NK-92 treated with Interleukin-12 subunit alpha and Interleukin-12 subunit beta, amount 100 ng/mL, for 24 hours (cell line): ENCODE results near the gene PIP5K1B.

Experiments
- DNase-seq: peaks from one replicate; lab custom pipeline; 2025; lab: John Stamatoyannopoulos, UW

The PIP5K1B gene

GRCh38 chr9:68859347-68859746, 154.3 kb downstream of the PIP5K1B start:
- DNase-seq, result no peak

- DNase-seq, result no peak
These were observed 155.4 kb downstream of the PIP5K1B start for GRCh38 chr9:68860419-68860818.

DNA sequence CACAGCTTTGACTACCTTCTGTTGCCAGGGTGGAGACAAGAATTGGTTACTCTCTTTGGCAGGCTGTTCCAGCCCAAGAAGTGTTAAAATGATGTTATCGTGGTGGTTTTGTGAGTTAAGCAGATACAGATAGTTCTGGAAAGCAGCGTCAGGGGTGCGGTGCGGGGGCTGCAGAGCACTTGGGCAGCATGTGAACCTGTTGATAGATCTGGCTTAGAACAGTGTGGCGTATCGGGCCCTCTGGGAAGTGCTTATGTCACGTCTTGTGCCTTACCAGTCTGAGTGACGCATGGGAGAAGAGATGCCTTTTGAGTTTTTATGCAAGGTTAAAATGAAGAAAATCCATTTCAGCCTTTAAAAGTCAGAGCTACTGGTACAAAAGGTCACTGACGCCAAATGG, 156.4 kb downstream of the PIP5K1B start:
- no peak for DNase-seq

DNA sequence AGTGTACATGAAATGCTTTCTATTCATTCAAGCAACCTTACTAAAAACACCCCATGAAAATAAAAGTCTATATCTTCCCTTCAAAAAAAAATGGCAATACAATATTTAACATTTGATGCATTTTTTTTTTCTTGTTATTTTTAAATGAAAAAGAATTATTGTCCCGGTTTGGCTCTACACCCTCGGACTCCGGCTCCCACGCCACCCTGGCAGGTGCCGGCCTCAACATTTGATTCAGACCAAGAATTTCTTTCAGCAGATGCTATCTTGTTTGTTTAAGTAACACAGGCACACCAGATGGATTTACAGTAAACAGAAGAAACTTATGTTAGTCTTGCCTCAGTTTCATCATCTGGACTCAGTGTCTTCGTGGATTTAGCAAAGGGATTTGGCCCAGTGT, 162.0 kb downstream of the PIP5K1B start:
- DNase-seq, result no peak

DNA sequence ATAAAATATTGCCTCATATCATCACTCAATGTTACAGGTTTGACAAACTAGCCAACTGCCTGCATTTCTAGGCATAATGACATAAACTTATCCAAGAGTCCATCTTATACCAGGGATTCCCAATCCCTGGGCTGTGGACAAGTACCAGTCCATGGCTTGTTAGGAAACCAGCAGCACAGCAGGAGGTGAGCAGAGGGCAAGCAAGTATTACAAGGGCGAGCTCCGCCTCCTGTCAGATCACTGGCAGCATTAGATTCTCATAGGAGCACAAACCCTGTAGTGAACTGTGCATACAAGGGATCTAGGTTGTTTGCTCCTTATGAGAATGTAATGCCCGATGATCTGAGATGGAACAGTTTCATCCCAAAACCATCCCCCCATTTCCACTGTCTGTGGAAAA, 164.0 kb downstream of the PIP5K1B start:
- no peak for DNase-seq

DNA sequence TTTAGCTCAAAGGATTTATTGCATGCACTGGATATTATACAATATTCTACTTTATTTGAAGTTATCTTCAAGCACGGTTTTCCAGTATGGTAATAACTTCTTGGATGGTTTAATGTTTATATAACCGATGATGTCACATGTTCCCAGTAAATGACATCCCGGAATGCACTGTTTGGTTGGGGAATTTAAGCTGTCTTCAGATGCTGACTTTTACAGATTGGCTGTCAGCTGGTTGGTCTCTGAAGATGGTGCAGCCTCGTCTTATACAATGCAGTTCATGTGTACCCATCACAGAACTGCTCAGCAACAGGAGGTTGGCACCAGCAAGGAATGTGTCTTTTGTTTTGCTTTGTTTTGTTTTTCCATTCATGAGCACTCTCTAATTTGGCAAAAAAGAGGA, 165.0 kb downstream of the PIP5K1B start:
- DNase-seq, result no peak

- no peak for DNase-seq
These were observed 166.2 kb downstream of the PIP5K1B start for GRCh38 chr9:68871236-68871635.

- DNase-seq, result no peak
These were observed 167.0 kb downstream of the PIP5K1B start for GRCh38 chr9:68872026-68872501.

DNA sequence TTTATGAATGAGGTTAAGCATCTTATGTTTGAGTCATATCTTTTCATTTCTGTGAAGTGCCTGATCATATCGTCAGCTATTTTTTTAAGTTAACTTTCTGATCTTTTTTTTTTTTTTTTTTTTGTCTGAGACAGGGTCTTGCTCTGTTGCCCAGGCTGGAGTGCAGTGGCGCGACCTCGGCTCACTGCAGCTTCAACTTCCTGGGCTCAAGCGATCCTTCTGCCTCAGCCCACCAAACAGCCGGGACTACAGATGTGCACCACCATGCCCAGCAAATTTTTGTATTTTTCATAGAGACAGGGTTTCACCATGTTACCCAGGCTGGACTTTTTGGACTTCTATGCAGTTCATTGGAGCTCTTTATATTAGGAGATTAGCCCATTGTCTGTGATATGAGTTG, 168.1 kb downstream of the PIP5K1B start:
- DNase-seq, result no peak

- no peak for DNase-seq
These were observed 171.2 kb downstream of the PIP5K1B start for GRCh38 chr9:68876273-68876672.

GRCh38 chr9:68876681-68877080, 171.6 kb downstream of the PIP5K1B start:
- DNase-seq, result no peak

GRCh38 chr9:68877219-68877618, 172.2 kb downstream of the PIP5K1B start:
- no peak for DNase-seq

- DNase-seq, result no peak
These were observed 173.4 kb downstream of the PIP5K1B start for GRCh38 chr9:68878450-68878849.

- DNase-seq, result no peak
These were observed 178.2 kb downstream of the PIP5K1B start for GRCh38 chr9:68883224-68883623.

GRCh38 chr9:68887232-68887631, 182.2 kb downstream of the PIP5K1B start:
- no peak for DNase-seq

GRCh38 chr9:68894502-68894901, 189.5 kb downstream of the PIP5K1B start:
- no peak for DNase-seq

DNA sequence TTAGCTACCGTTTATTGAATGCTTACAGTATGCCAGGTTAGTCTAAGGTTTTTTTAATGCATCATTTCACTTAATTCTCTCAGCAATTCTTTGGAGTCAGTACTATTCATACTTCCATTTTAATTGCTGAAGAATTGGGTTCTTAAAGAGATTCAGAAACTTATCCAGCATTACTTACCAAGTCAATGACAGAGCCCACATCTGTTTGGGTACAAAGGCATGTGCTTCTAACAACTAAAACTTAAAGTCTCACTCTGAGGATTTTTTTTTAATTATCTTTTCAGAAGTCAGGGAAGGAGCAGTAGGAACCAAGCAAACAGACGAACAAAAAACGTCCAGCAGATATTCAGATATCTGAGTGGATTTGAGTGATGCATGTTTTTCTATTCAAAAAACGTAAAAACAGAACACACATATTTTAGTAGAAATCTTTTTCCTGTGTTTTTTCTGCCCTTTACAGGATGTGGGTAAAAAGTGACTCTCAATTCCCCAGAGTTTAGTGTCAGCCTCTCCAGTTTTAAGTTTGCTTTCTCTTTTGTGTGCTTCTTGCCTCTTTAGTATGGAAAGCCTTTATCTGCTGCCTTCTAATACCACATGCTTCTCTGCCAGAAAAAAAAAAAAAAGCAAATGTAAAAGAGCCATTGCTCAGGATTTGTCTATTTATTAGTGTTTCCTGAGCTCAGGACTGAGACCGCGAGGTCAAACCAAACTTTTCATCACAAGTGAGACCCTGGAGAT, 190.9 kb downstream of the PIP5K1B start:
- no peak for DNase-seq

- DNase-seq, result no peak
These were observed 191.4 kb downstream of the PIP5K1B start for GRCh38 chr9:68896486-68896885.

DNA sequence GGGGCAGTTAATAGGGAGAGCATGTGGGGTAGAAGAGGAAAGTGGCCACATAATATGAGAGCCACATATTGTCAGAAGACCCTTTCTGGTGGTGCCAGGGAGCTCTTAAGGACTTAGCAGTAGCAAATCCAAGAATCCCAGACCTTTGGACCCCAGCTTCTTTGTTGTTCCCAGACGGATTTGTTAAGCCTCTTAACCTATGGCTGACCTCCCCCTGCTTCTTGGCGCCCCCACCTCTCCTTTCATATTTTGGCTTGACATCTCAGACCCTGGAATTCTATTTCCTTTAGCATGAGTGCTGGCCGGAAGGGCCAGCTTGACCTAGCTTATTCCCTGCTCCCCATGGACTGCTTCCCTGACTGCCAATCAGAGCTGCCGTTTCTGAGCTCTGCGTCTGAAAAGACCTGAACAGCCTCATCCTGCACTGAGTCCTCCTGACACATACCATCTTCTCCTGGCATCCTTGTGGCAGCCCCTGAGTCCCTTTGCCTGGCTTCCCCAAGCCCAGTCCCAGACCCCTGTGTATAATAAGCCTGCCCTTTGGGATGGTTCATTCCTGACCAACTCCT, 192.6 kb downstream of the PIP5K1B start:
- no peak for DNase-seq

DNA sequence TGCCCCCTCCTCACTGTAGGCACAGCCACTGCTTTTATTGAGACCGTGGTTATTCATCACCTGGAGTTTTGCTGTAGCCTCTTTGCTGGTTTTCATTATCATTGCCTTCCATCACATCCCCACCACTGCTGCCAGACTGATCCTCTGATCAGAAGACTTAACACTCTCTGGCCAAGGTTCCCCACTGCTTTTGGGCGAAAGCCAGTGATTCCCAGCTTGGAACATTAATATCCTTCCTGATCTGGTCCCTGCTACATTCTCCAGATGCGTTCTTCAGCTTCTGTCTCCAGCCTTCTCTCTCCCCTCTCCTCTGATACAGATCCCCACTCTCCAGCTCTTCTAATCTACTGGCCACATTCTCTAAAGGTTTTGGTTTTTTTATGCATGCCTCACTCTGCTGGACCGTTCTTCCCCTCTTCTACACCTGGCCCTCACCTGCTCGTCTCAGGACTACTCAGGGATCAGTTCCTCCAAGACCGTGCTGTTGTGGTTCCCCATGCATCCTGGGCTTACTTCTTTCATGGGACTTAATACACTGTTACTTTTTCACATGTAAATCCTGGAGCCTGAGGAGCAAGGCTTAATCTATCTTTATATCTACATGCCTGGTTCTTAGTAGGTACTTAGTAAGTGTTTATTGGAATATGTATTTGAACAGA, 193.9 kb downstream of the PIP5K1B start:
- DNase-seq, result no peak

DNA sequence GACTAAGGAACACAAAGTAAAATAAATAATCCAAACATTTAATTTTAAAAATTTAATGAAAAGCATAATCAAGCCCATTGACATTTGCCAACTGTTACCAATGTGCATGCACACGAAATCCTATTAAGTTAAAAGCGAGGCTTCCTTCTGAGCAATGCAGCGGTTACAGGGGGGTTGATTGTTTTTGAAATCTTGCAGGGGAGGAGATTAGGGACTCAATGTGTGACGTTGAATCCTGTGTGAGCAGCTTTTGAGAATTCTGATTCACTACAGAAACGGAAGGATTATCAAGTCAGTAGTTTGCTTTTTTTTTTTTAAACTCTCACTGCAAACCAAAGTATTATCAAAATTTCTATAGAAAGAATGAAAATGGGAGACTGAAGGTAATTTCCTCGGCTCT, 199.4 kb downstream of the PIP5K1B start:
- DNase-seq, result no peak

DNA sequence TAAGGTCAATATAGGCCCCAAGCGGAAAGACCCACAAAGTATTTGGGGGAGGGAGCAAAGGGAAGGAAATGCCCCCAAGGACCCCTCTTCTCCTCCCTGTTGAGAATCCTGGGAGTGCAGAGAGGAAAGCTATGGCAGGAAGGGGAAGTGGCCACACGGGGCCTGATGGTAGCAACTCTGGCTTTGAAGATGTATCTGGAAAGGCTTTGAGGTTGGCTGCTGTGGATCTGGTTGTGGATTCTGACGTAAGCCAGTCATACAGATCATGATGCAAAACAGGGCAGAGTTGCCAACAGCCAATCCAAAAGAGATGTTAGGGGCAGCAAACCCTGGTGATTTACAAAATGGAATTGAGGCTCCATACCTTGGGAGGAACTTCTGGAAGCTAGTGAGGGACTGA, 200.1 kb downstream of the PIP5K1B start:
- no peak for DNase-seq

- DNase-seq, result no peak
These were observed 202.9 kb downstream of the PIP5K1B start for GRCh38 chr9:68907910-68908309.
